ENCODE results near the gene COG4. TPM values are rescaled to one million over a fixed set of nuclear protein-coding genes. Genes with fewer than 3 reads are reported as not detected.
A peak's percentile ranks its signal among the peaks of the same experiment; 100 is the strongest.

Gene COG4
- total RNA-seq, 1 donor from 2014 or later = 70.8 TPM

GRCh38 chr16:70430667-70431536 is 92.5 kb downstream of the COG4 start:
- peaks cover 22% of the 10 kb centered on the region for H3K9me3 Mint-ChIP-seq (ENCODE audit: unreplicated experiment)
- H3K4me3 Mint-ChIP-seq (ENCODE audit: unreplicated experiment) = peak overlapping the region; percentile 77
- H3K27ac Mint-ChIP-seq (ENCODE audit: unreplicated experiment) = peak overlapping the region; percentile 69
- no peak for DNase-seq
- H3K27me3 Mint-ChIP-seq (ENCODE audit: unreplicated experiment) = peaks cover 26% of the 10 kb centered on the region
- no peak for TF ChIP-seq CTCF (IDR thresholded peaks at IDR 0.05; ENCODE audit: partially characterized antibody, unreplicated experiment)
- peaks cover 58% of the 10 kb centered on the region for H3K4me1 Mint-ChIP-seq (ENCODE audit: low read depth, unreplicated experiment)
- peaks cover 5% of the 10 kb centered on the region for H3K36me3 Mint-ChIP-seq (ENCODE audit: unreplicated experiment)

Other genes with a start within 250 kb of the COG4 start
- gene AARS1, start 234.0 kb downstream of the COG4 start, total RNA-seq (ENCODE audit: unreplicated experiment) = 179 TPM
- 50.4 TPM for gene DDX19B, start 224.4 kb downstream of the COG4 start, total RNA-seq (ENCODE audit: unreplicated experiment)
- gene DDX19A, start 176.7 kb downstream of the COG4 start, total RNA-seq (ENCODE audit: unreplicated experiment) = 33.0 TPM
- 134 TPM for gene ST3GAL2, start 84.5 kb downstream of the COG4 start, total RNA-seq (ENCODE audit: unreplicated experiment)
- gene FCSK, start 69.0 kb downstream of the COG4 start, total RNA-seq (ENCODE audit: unreplicated experiment) = 15.4 TPM
- 278 TPM for gene SF3B3, start 262 bp upstream of the COG4 start, total RNA-seq (ENCODE audit: unreplicated experiment)
- gene IL34, start 123.0 kb upstream of the COG4 start, total RNA-seq (ENCODE audit: unreplicated experiment) = 0.42 TPM
- gene MTSS2, start 162.5 kb upstream of the COG4 start, total RNA-seq (ENCODE audit: unreplicated experiment) = 36.2 TPM

All from glutamatergic neuron (in vitro differentiated cells).